GM18508 (cell line): ENCODE data around the gene IGDCC3.
"Not testable (repeated sequence)": the region's sequence is repeated elsewhere in the genome, so short reads cannot be mapped to it uniquely, and the experiment has no call there.

Experiments
- ATAC-seq: cut with Tn5 transposase; IDR thresholded peaks from one replicate; pipeline ENCODE4 v1.9.1; 2021; ENCODE audit warnings: moderate number of reproducible peaks; ENCODE audit not compliant: insufficient read depth, unreplicated experiment

The IGDCC3 gene

GRCh38 chr15:65374334-65374733, 3.5 kb downstream of the IGDCC3 start:
- ATAC-seq, result no peak

- ATAC-seq, result no peak
Observed at GRCh38 chr15:65373163-65373651, 4.6 kb downstream of the IGDCC3 start.

- no peak for ATAC-seq
Observed at GRCh38 chr15:65372787-65373067, 5.1 kb downstream of the IGDCC3 start.

GRCh38 chr15:65371976-65372786, 5.6 kb downstream of the IGDCC3 start:
- ATAC-seq, result no peak

GRCh38 chr15:65370885-65371284, 6.9 kb downstream of the IGDCC3 start:
- no peak for ATAC-seq

- no peak for ATAC-seq
Observed at GRCh38 chr15:65369651-65370050, 8.2 kb downstream of the IGDCC3 start.

GRCh38 chr15:65369212-65369547, 8.6 kb downstream of the IGDCC3 start:
- ATAC-seq, result no peak

GRCh38 chr15:65368302-65369211, 9.2 kb downstream of the IGDCC3 start:
- ATAC-seq, result no peak

GRCh38 chr15:65366122-65366892, 11.5 kb downstream of the IGDCC3 start:
- no peak for ATAC-seq

GRCh38 chr15:65365229-65365628, 12.6 kb downstream of the IGDCC3 start:
- ATAC-seq, result no peak

GRCh38 chr15:65363766-65364165, 14.0 kb downstream of the IGDCC3 start:
- no peak for ATAC-seq

- ATAC-seq, result no peak
Observed at GRCh38 chr15:65363306-65363705, 14.5 kb downstream of the IGDCC3 start.

GRCh38 chr15:65362491-65362890, 15.3 kb downstream of the IGDCC3 start:
- ATAC-seq, result no peak

GRCh38 chr15:65361708-65362459, 15.9 kb downstream of the IGDCC3 start:
- no peak for ATAC-seq

- ATAC-seq, result no peak
Observed at GRCh38 chr15:65360506-65360905, 17.3 kb downstream of the IGDCC3 start.

- ATAC-seq, result no peak
Observed at GRCh38 chr15:65355988-65356353, 21.8 kb downstream of the IGDCC3 start.

GRCh38 chr15:65355173-65355987, 22.4 kb downstream of the IGDCC3 start:
- ATAC-seq, result no peak

GRCh38 chr15:65354835-65355172, 23.0 kb downstream of the IGDCC3 start:
- ATAC-seq, result no peak

GRCh38 chr15:65351972-65352371, 25.8 kb downstream of the IGDCC3 start:
- not testable (repeated sequence) for ATAC-seq
